Activated CD8-positive, alpha-beta T cell treated with anti-CD3 and anti-CD28 coated beads for 36 hours (primary cell): ENCODE results near the gene TMEM156. TPM values are rescaled to one million over a fixed set of nuclear protein-coding genes. Genes with fewer than 3 reads are reported as not detected.
"Not testable (repeated sequence)": the region's sequence is repeated elsewhere in the genome, so short reads cannot be mapped to it uniquely, and the experiment has no call there.

Experiments used
- ATAC-seq: fragments of 200-7000 bp; cut with Tn5 transposase; one replicate; pipeline ENCODE4 v1.10.0; 2021; ENCODE audit warnings: mild to moderate bottlenecking, moderate library complexity
- CTCF ChIA-PET: fragments of 350-600 bp; sonication (Branson Sonifier 250); formaldehyde crosslinking; loops from one replicate; lab custom pipeline; 2021; ENCODE audit warnings: antibody characterized with exemption; lab: Charles Lee
- POLR2A ChIA-PET: fragments of 350-600 bp; sonication (Branson Sonifier 250); formaldehyde crosslinking; loops from one replicate; lab custom pipeline; 2021; ENCODE audit warnings: antibody characterized with exemption; lab: Charles Lee
- DNase-seq: peaks from one replicate; pipeline ENCODE4 v3.0.0-alpha.2; 2020
- H3K27ac Mint-ChIP-seq: one replicate; pipeline ENCODE4 v1.8.0; 2021; ENCODE audit warnings: mild to moderate bottlenecking, mixed read lengths
- H3K27me3 Mint-ChIP-seq: one replicate; pipeline ENCODE4 v1.8.0; 2021; ENCODE audit warnings: mixed read lengths
- H3K36me3 Mint-ChIP-seq: one replicate; pipeline ENCODE4 v1.8.0; 2021; ENCODE audit warnings: low read depth, mixed read lengths
- H3K4me1 Mint-ChIP-seq: one replicate; pipeline ENCODE4 v1.8.0; 2021; ENCODE audit warnings: low read depth, mixed read lengths
- H3K4me3 Mint-ChIP-seq: one replicate; pipeline ENCODE4 v1.8.0; 2021; ENCODE audit warnings: mild to moderate bottlenecking, moderate library complexity, mixed read lengths
- H3K9me3 Mint-ChIP-seq: one replicate; pipeline ENCODE4 v1.8.0; 2021; ENCODE audit warnings: mixed read lengths
- intact Hi-C: fragments of 100-400 bp; cut with micrococcal nuclease; formaldehyde crosslinking; loops from one replicate; pipeline ENCODE4 v1.10.0; 2022
- total RNA-seq, 2 experiments: library from RNA; stranded (reverse); gene quantifications; one replicate each; pipeline ENCODE4 v1.2.3, GENCODE V29; 2021
- TF ChIP-seq, protein P1 (sequence below): fragments of 200-600 bp; IDR thresholded peaks from one replicate; pipeline ENCODE4 v1.8.0; 2022; ENCODE audit warnings: antibody characterized with exemption, mild to moderate bottlenecking

Gene TMEM156
- total RNA-seq, 2 experiments from 2014 or later, result 11.7 to 12.0 TPM

DNA sequence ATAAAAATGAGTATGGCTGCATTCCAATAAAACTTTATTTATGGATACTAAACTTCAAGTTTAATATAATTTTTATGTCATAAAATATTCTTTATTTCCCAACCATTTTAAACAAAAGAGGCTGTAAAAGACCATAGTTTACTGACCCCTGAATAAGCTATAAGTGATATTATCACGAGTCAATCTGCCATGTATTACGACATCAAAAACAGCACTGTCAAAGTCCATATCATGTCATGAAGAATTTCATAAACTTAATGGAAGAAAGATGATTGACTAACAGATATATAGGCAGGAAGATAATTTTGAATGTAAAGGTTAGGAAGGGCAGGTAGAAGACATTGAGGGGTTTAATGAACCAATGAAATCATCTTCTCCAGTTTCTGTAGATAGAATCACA, 18.2 kb downstream of the TMEM156 start:
- no peak for ATAC-seq
- POLR2A ChIA-PET, result no interaction called here
- TF ChIP-seq, protein P1, sequence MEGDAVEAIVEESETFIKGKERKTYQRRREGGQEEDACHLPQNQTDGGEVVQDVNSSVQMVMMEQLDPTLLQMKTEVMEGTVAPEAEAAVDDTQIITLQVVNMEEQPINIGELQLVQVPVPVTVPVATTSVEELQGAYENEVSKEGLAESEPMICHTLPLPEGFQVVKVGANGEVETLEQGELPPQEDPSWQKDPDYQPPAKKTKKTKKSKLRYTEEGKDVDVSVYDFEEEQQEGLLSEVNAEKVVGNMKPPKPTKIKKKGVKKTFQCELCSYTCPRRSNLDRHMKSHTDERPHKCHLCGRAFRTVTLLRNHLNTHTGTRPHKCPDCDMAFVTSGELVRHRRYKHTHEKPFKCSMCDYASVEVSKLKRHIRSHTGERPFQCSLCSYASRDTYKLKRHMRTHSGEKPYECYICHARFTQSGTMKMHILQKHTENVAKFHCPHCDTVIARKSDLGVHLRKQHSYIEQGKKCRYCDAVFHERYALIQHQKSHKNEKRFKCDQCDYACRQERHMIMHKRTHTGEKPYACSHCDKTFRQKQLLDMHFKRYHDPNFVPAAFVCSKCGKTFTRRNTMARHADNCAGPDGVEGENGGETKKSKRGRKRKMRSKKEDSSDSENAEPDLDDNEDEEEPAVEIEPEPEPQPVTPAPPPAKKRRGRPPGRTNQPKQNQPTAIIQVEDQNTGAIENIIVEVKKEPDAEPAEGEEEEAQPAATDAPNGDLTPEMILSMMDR, result no peak
- intact Hi-C loops, result no loop called here
- no peak overlapping the region for H3K27ac Mint-ChIP-seq
- DNase-seq, result no peak
- H3K4me3 Mint-ChIP-seq, result no peak overlapping the region
- peaks cover 7% of the 10 kb centered on the region for H3K4me1 Mint-ChIP-seq
- H3K27me3 Mint-ChIP-seq, result no peaks in the 10 kb centered on the region
- H3K36me3 Mint-ChIP-seq, result peaks cover 25% of the 10 kb centered on the region
- CTCF ChIA-PET, result interaction anchor here (1.6 kb wide), 1 partner anchor 17 kb away, joined by 3 read pairs; no protein-coding TSS in a partner anchor
- H3K9me3 Mint-ChIP-seq, result peaks cover 24% of the 10 kb centered on the region

DNA sequence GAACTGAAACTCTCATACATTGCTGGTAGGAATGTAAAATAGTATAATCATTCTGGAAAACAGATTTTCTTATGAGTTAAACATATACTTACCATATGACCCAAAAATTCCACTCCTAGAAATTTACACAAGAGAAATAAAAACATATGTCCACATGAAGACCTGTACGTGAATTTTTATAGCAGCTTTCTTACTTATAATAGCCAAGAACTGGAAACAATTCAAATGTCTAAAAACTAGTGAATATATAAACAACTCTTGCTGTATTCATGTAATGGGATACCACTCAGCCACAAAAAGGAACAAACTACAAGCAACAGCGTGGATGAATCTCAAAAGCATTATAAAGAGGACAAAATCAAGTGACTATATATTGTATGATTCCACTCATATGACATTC, 27.5 kb downstream of the TMEM156 start:
- Mint-ChIP-seq H3K4me1 (peaks cover 9% of the 10 kb centered on the region), H3K4me3 (no peak overlapping the region), H3K9me3 (peaks cover under 1% of the 10 kb centered on the region), H3K27ac (no peak overlapping the region), H3K27me3 (no peaks in the 10 kb centered on the region), H3K36me3 (peaks cover 18% of the 10 kb centered on the region)
- CTCF ChIA-PET, result interaction anchor here (0.8 kb wide), 1 partner anchor 102 kb away, joined by 3 read pairs; no protein-coding TSS in a partner anchor
- POLR2A ChIA-PET, result no interaction called here
- TF ChIP-seq, protein P1, result no peak
- intact Hi-C loops, result no loop called here
- ATAC-seq (no peak), DNase-seq (no peak)

DNA sequence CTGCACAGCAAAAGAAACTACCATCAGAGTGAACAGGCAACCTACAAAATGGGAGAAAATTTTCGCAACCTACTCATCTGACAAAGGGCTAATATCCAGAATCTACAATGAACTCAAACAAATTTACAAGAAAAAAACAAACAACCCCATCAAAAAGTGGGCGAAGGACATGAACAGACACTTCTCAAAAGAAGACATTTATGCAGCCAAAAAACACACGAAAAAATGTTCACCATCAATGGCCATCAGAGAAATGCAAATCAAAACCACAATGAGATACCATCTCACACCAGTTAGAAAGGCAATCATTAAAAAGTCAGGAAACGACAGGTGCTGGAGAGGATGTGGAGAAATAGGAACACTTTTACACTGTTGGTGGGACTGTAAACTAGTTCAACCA, 30.2 kb downstream of the TMEM156 start:
- intact Hi-C loops, H3K4me1 Mint-ChIP-seq, H3K9me3 Mint-ChIP-seq, POLR2A ChIA-PET, H3K27ac Mint-ChIP-seq, CTCF ChIA-PET, DNase-seq, ATAC-seq, H3K4me3 Mint-ChIP-seq, H3K27me3 Mint-ChIP-seq: not testable (repeated sequence)
- peaks cover 28% of the 10 kb centered on the region for H3K36me3 Mint-ChIP-seq

DNA sequence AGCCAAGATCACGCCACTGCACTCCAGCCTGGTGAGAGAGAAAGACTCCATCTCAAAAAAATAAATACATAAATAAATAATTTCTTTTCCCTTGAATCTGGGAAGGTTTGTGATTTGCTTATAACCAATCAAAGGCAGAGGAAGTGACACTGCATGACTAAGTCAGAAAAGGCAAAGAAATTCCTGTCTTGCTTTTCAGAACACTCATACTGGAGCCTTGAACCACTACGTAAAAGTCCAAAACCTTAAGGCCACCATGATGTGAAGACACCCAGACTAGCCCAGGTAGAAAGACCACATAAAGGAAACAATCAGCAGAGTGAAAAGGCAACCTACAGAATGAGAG, 36.6 kb downstream of the TMEM156 start:
- Mint-ChIP-seq H3K4me3 (no peak overlapping the region), H3K4me1 (no peaks in the 10 kb centered on the region), H3K9me3 (peaks cover 5% of the 10 kb centered on the region), H3K27ac (no peak overlapping the region), H3K36me3 (peaks cover 28% of the 10 kb centered on the region), H3K27me3 (no peaks in the 10 kb centered on the region)
- POLR2A ChIA-PET, result no interaction called here
- intact Hi-C loops, result no loop called here
- no peak for ATAC-seq
- CTCF ChIA-PET, result no interaction called here
- DNase-seq, result no peak
- TF ChIP-seq, protein P1, result no peak

DNA sequence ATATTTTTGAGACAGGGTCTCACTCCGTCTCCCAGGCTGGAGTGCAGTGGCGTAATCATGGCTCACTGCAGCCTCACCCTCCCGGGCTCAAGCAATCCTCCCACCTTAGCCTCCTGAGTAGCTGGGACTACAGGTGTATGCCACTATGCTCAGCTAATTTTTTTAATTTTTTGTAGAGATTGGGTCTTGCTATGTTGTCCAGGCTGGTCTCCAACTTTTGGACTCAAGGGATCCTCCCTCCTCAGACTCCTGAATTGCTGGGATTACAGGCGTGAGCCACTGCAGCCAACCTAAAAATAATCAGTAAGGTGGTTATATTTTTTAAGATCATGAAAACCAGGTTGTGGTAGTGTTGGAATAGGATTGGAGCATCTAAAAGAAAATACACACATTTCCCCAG, 38.1 kb downstream of the TMEM156 start:
- intact Hi-C loops, result no loop called here
- Mint-ChIP-seq H3K9me3 (no peaks in the 10 kb centered on the region), H3K27ac (no peak overlapping the region), H3K4me1 (no peaks in the 10 kb centered on the region), H3K4me3 (no peak overlapping the region), H3K36me3 (peaks cover 17% of the 10 kb centered on the region), H3K27me3 (no peaks in the 10 kb centered on the region)
- ATAC-seq, result no peak
- TF ChIP-seq, protein P1, result no peak
- ChIA-PET POLR2A (interaction anchor here (1.8 kb wide), 1 partner anchor 10 kb away, joined by 4 read pairs; no protein-coding TSS in a partner anchor), CTCF (no interaction called here)
- DNase-seq, result no peak
